AG04449 (cell line): ENCODE results near the gene NXT2.

Experiments
- CTCF ChIA-PET: fragments of 350-600 bp; formaldehyde crosslinking; extraction: SDS; loops from one replicate; lab custom pipeline; 2021; ENCODE audit warnings: antibody characterized with exemption; lab: Yijun Ruan, JAX
- POLR2A ChIA-PET: fragments of 400-600, 350-600 bp; formaldehyde crosslinking; extraction: SDS; loops from one replicate; lab custom pipeline; 2020; ENCODE audit warnings: antibody characterized with exemption, inconsistent platforms; lab: Yijun Ruan, JAX
- DNase-seq: peaks from one replicate; pipeline ENCODE4 v3.0.0-alpha.2; 2010; ENCODE audit warnings: low read depth, low spot score
- H3K4me3 ChIP-seq: 2 replicates; pipeline ENCODE4 v1.5.1; 2011; ENCODE audit warnings: low read depth, mild to moderate bottlenecking, control low read depth, low read length
- TF ChIP-seq, protein P1 (sequence below): IDR thresholded peaks from one replicate; pipeline ENCODE4 v1.5.1; 2011; ENCODE audit warnings: mild to moderate bottlenecking, moderate library complexity, low read length, control low read depth, inconsistent platforms; ENCODE audit not compliant: insufficient read depth; ENCODE audit errors: missing control alignments

The NXT2 gene

DNA sequence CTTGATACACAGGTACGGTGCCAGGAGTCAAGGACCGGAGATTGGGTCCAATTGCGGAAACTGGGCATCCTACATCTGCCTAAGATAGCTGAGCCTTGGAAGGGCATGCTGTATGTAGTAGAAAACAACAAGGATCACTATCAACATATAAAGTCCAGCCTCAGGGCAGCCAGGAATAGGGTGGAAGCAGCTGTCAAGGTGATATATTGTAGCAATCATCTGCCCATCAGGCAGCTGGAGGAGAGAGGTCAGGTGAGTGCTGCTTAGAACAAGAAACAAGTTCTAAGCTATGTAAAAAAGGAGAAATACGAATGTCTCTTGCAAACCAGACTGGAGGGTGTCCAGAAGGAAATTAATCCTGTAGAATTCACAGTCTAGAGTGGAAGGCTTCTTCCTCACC is 53.5 kb downstream of the NXT2 start:
- DNase-seq, result no peak
- no peak overlapping the region for H3K4me3 ChIP-seq
- POLR2A ChIA-PET, result no interaction called here
- TF ChIP-seq, protein P1, sequence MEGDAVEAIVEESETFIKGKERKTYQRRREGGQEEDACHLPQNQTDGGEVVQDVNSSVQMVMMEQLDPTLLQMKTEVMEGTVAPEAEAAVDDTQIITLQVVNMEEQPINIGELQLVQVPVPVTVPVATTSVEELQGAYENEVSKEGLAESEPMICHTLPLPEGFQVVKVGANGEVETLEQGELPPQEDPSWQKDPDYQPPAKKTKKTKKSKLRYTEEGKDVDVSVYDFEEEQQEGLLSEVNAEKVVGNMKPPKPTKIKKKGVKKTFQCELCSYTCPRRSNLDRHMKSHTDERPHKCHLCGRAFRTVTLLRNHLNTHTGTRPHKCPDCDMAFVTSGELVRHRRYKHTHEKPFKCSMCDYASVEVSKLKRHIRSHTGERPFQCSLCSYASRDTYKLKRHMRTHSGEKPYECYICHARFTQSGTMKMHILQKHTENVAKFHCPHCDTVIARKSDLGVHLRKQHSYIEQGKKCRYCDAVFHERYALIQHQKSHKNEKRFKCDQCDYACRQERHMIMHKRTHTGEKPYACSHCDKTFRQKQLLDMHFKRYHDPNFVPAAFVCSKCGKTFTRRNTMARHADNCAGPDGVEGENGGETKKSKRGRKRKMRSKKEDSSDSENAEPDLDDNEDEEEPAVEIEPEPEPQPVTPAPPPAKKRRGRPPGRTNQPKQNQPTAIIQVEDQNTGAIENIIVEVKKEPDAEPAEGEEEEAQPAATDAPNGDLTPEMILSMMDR, result no peak
- CTCF ChIA-PET, result no interaction called here
